Stimulated activated CD8-positive, alpha-beta memory T cell treated with anti-CD3 and anti-CD28 coated beads, Interleukin-12 subunit alpha, Interleukin-12 subunit beta, amount 100 ng/mL, for 4 hours (primary cell): ENCODE results near the gene TSHZ2.

ENCODE experiments used
- DNase-seq: peaks from one replicate; pipeline ENCODE4 v3.0.0-alpha.2; 2020; ENCODE audit warnings: low read depth

Gene TSHZ2

GRCh38 chr20:53383916-53384315 is 411.8 kb downstream of the TSHZ2 start:
- DNase-seq: no peak

- no peak for DNase-seq
These were observed 412.2 kb downstream of the TSHZ2 start for GRCh38 chr20:53384392-53384791.

GRCh38 chr20:53385941-53386767 is 414.0 kb downstream of the TSHZ2 start:
- no peak for DNase-seq

GRCh38 chr20:53387983-53388675 is 416.0 kb downstream of the TSHZ2 start:
- no peak for DNase-seq

GRCh38 chr20:53389516-53390300 is 417.6 kb downstream of the TSHZ2 start:
- DNase-seq: no peak

- DNase-seq: no peak
These were observed 418.6 kb downstream of the TSHZ2 start for GRCh38 chr20:53390770-53391169.

- no peak for DNase-seq
These were observed 422.3 kb downstream of the TSHZ2 start for GRCh38 chr20:53394433-53394832.

- DNase-seq: no peak
These were observed 423.2 kb downstream of the TSHZ2 start for GRCh38 chr20:53395188-53395923.

- DNase-seq: no peak
These were observed 426.9 kb downstream of the TSHZ2 start for GRCh38 chr20:53399083-53399482.

GRCh38 chr20:53399592-53400335 is 427.6 kb downstream of the TSHZ2 start:
- no peak for DNase-seq

GRCh38 chr20:53402233-53403005 is 430.3 kb downstream of the TSHZ2 start:
- no peak for DNase-seq

GRCh38 chr20:53403029-53403428 is 430.9 kb downstream of the TSHZ2 start:
- no peak for DNase-seq

GRCh38 chr20:53405139-53405538 is 433.0 kb downstream of the TSHZ2 start:
- no peak for DNase-seq

GRCh38 chr20:53406580-53406979 is 434.4 kb downstream of the TSHZ2 start:
- DNase-seq: no peak

GRCh38 chr20:53408691-53409446 is 436.7 kb downstream of the TSHZ2 start:
- DNase-seq: no peak

- no peak for DNase-seq
These were observed 437.2 kb downstream of the TSHZ2 start for GRCh38 chr20:53409447-53409717.

- DNase-seq: no peak
These were observed 439.0 kb downstream of the TSHZ2 start for GRCh38 chr20:53411129-53411528.

GRCh38 chr20:53411891-53412290 is 439.7 kb downstream of the TSHZ2 start:
- DNase-seq: no peak

- DNase-seq: no peak
These were observed 440.5 kb downstream of the TSHZ2 start for GRCh38 chr20:53412577-53413185.
